ENCODE measurements around the gene FHAD1.

Gene FHAD1

GRCh38 chr1:15251857-15252835 is 5.1 kb downstream of the FHAD1 start:
- peaks cover 6% of the 10 kb centered on the region for H3K27me3 Mint-ChIP-seq
- peaks cover 61% of the 10 kb centered on the region for H3K4me1 Mint-ChIP-seq (ENCODE audit: low read depth)
- H3K36me3 Mint-ChIP-seq, result peaks cover 2% of the 10 kb centered on the region
- no peaks in the 10 kb centered on the region for H3K9me3 Mint-ChIP-seq (ENCODE audit: low read depth)
- peak overlapping the region; percentile 28 for H3K4me3 Mint-ChIP-seq
- H3K27ac Mint-ChIP-seq, result peak overlapping the region; percentile 52

GRCh38 chr1:15254559-15254958 is 7.5 kb downstream of the FHAD1 start:
- H3K27ac Mint-ChIP-seq, result no peak overlapping the region
- no peaks in the 10 kb centered on the region for H3K27me3 Mint-ChIP-seq
- H3K9me3 Mint-ChIP-seq (ENCODE audit: low read depth), result no peaks in the 10 kb centered on the region
- H3K36me3 Mint-ChIP-seq, result no peaks in the 10 kb centered on the region
- no peak overlapping the region for H3K4me3 Mint-ChIP-seq
- peaks cover 39% of the 10 kb centered on the region for H3K4me1 Mint-ChIP-seq (ENCODE audit: low read depth)

- H3K4me1 Mint-ChIP-seq (ENCODE audit: low read depth), result peaks cover 30% of the 10 kb centered on the region
Observed at GRCh38 chr1:15255582-15256149, 8.6 kb downstream of the FHAD1 start.

GRCh38 chr1:15256584-15256983 is 9.6 kb downstream of the FHAD1 start:
- Mint-ChIP-seq H3K36me3 (no peaks in the 10 kb centered on the region), H3K27me3 (peaks cover 4% of the 10 kb centered on the region), H3K4me1 (ENCODE audit: low read depth) (peaks cover 33% of the 10 kb centered on the region)

More at GRCh38 chr1:15255582-15256149, 8.6 kb downstream of the FHAD1 start:
- Mint-ChIP-seq H3K9me3 (ENCODE audit: low read depth) (no peaks in the 10 kb centered on the region), H3K4me3 (no peak overlapping the region), H3K36me3 (no peaks in the 10 kb centered on the region), H3K27me3 (peaks cover 1% of the 10 kb centered on the region), H3K27ac (no peak overlapping the region)

GRCh38 chr1:15257309-15257708 is 10.3 kb downstream of the FHAD1 start:
- peaks cover 4% of the 10 kb centered on the region for H3K27me3 Mint-ChIP-seq
- no peaks in the 10 kb centered on the region for H3K36me3 Mint-ChIP-seq
- no peak overlapping the region for H3K4me3 Mint-ChIP-seq
- H3K27ac Mint-ChIP-seq, result no peak overlapping the region
- H3K9me3 Mint-ChIP-seq (ENCODE audit: low read depth), result no peaks in the 10 kb centered on the region
- H3K4me1 Mint-ChIP-seq (ENCODE audit: low read depth), result peaks cover 33% of the 10 kb centered on the region

More at GRCh38 chr1:15256584-15256983, 9.6 kb downstream of the FHAD1 start:
- Mint-ChIP-seq H3K4me3 (no peak overlapping the region), H3K27ac (no peak overlapping the region), H3K9me3 (ENCODE audit: low read depth) (no peaks in the 10 kb centered on the region)

- Mint-ChIP-seq H3K27me3 (peaks cover 11% of the 10 kb centered on the region), H3K27ac (no peak overlapping the region), H3K4me3 (no peak overlapping the region), H3K9me3 (ENCODE audit: low read depth) (no peaks in the 10 kb centered on the region), H3K36me3 (no peaks in the 10 kb centered on the region), H3K4me1 (ENCODE audit: low read depth) (peaks cover 19% of the 10 kb centered on the region)
Observed at GRCh38 chr1:15258833-15259621, 12.0 kb downstream of the FHAD1 start.

GRCh38 chr1:15259622-15260007 is 12.6 kb downstream of the FHAD1 start:
- Mint-ChIP-seq H3K36me3 (no peaks in the 10 kb centered on the region), H3K27ac (no peak overlapping the region), H3K9me3 (ENCODE audit: low read depth) (no peaks in the 10 kb centered on the region), H3K27me3 (peaks cover 16% of the 10 kb centered on the region), H3K4me3 (no peak overlapping the region), H3K4me1 (ENCODE audit: low read depth) (peaks cover 18% of the 10 kb centered on the region)

- H3K4me3 Mint-ChIP-seq, result no peak overlapping the region
- no peaks in the 10 kb centered on the region for H3K36me3 Mint-ChIP-seq
- peaks cover 18% of the 10 kb centered on the region for H3K4me1 Mint-ChIP-seq (ENCODE audit: low read depth)
- peaks cover 22% of the 10 kb centered on the region for H3K27me3 Mint-ChIP-seq
- no peak overlapping the region for H3K27ac Mint-ChIP-seq
- H3K9me3 Mint-ChIP-seq (ENCODE audit: low read depth), result no peaks in the 10 kb centered on the region
Observed at GRCh38 chr1:15260418-15261154, 13.6 kb downstream of the FHAD1 start.

- H3K36me3 Mint-ChIP-seq, result peaks cover under 1% of the 10 kb centered on the region
- H3K9me3 Mint-ChIP-seq (ENCODE audit: low read depth), result peaks cover 3% of the 10 kb centered on the region
- H3K4me1 Mint-ChIP-seq (ENCODE audit: low read depth), result peaks cover 18% of the 10 kb centered on the region
- no peak overlapping the region for H3K27ac Mint-ChIP-seq
- H3K4me3 Mint-ChIP-seq, result peak overlapping the region; percentile 27
- H3K27me3 Mint-ChIP-seq, result peaks cover 23% of the 10 kb centered on the region
Observed at GRCh38 chr1:15261155-15262002, 14.4 kb downstream of the FHAD1 start.

GRCh38 chr1:15262003-15262377 is 15.0 kb downstream of the FHAD1 start:
- Mint-ChIP-seq H3K27me3 (peaks cover 25% of the 10 kb centered on the region), H3K9me3 (ENCODE audit: low read depth) (peaks cover 4% of the 10 kb centered on the region), H3K36me3 (peaks cover 2% of the 10 kb centered on the region), H3K4me1 (ENCODE audit: low read depth) (peaks cover 18% of the 10 kb centered on the region), H3K4me3 (no peak overlapping the region), H3K27ac (no peak overlapping the region)

- Mint-ChIP-seq H3K27me3 (peaks cover 28% of the 10 kb centered on the region), H3K36me3 (peaks cover 2% of the 10 kb centered on the region), H3K27ac (no peak overlapping the region), H3K9me3 (ENCODE audit: low read depth) (peaks cover 4% of the 10 kb centered on the region), H3K4me3 (no peak overlapping the region), H3K4me1 (ENCODE audit: low read depth) (peaks cover 18% of the 10 kb centered on the region)
Observed at GRCh38 chr1:15262706-15263105, 15.7 kb downstream of the FHAD1 start.

GRCh38 chr1:15264769-15265168 is 17.7 kb downstream of the FHAD1 start:
- Mint-ChIP-seq H3K27me3 (peaks cover 32% of the 10 kb centered on the region), H3K9me3 (ENCODE audit: low read depth) (peaks cover 4% of the 10 kb centered on the region)

GRCh38 chr1:15271196-15271595 is 24.2 kb downstream of the FHAD1 start:
- Mint-ChIP-seq H3K4me3 (no peak overlapping the region), H3K9me3 (ENCODE audit: low read depth) (peaks cover 3% of the 10 kb centered on the region), H3K27me3 (peaks cover 24% of the 10 kb centered on the region), H3K4me1 (ENCODE audit: low read depth) (peaks cover 1% of the 10 kb centered on the region), H3K36me3 (peaks cover 2% of the 10 kb centered on the region), H3K27ac (no peak overlapping the region)

More at GRCh38 chr1:15264769-15265168, 17.7 kb downstream of the FHAD1 start:
- no peak overlapping the region for H3K4me3 Mint-ChIP-seq
- no peak overlapping the region for H3K27ac Mint-ChIP-seq
- H3K4me1 Mint-ChIP-seq (ENCODE audit: low read depth), result peaks cover 18% of the 10 kb centered on the region
- H3K36me3 Mint-ChIP-seq, result peaks cover 2% of the 10 kb centered on the region
